Neural progenitor cell (in vitro differentiated cells): ENCODE data around the gene NFATC2IP.

Experiments
- CTCF ChIP-seq: fragments of 200-600 bp; sonication (generic); IDR thresholded peaks from 2 replicates; pipeline ENCODE4 v1.5.1; 2017; ENCODE audit warnings: antibody characterized with exemption, mild to moderate bottlenecking
- EZH2 ChIP-seq: fragments of 200-600 bp; sonication (generic); IDR thresholded peaks from 2 replicates; pipeline ENCODE4 v1.6.1; 2017; ENCODE audit warnings: antibody characterized with exemption, mild to moderate bottlenecking, moderate library complexity

GRCh38 chr16:28992496-28992895 is 41.8 kb downstream of the NFATC2IP start:
- no peak for TF ChIP-seq EZH2
- TF ChIP-seq CTCF, result no peak
